Trophoblast cell (in vitro differentiated cells and primary cell): ENCODE measurements around the gene MRAS.

ENCODE experiments used
- DNase-seq, 2 donors: peaks; one replicate each; pipeline ENCODE4 v3.0.0-alpha.2; 2016
- H2AFZ ChIP-seq: 2 replicates; pipeline ENCODE4 v1.6.1; 2013; ENCODE audit warnings: low read length, moderate library complexity, mild to moderate bottlenecking; ENCODE audit not compliant: insufficient read depth, poor library complexity
- H2AK5ac ChIP-seq: 2 replicates; pipeline ENCODE4 v1.6.1; 2013; ENCODE audit warnings: mild to moderate bottlenecking, low read length
- H2BK120ac ChIP-seq: 2 replicates; pipeline ENCODE4 v1.6.1; 2013; ENCODE audit warnings: low read length, mild to moderate bottlenecking, moderate library complexity; ENCODE audit not compliant: insufficient read depth, poor library complexity
- H2BK12ac ChIP-seq: 2 replicates; pipeline ENCODE4 v1.6.1; 2013; ENCODE audit warnings: mild to moderate bottlenecking, low read length, moderate library complexity
- H2BK5ac ChIP-seq: 2 replicates; pipeline ENCODE4 v1.6.1; 2013; ENCODE audit warnings: low read length, low read depth, moderate library complexity, mild to moderate bottlenecking; ENCODE audit not compliant: poor library complexity
- H3K14ac ChIP-seq: 2 replicates; pipeline ENCODE4 v1.6.1; 2013; ENCODE audit warnings: mild to moderate bottlenecking, low read length
- H3K18ac ChIP-seq: 2 replicates; pipeline ENCODE4 v1.6.1; 2013; ENCODE audit warnings: mild to moderate bottlenecking, low read length
- H3K23ac ChIP-seq: 2 replicates; pipeline ENCODE4 v1.6.1; 2013; ENCODE audit warnings: low read length
- H3K27ac ChIP-seq: 2 replicates; pipeline ENCODE4 v1.5.1; 2013; ENCODE audit warnings: low read depth, mild to moderate bottlenecking, inconsistent platforms, low read length, moderate library complexity
- H3K27me3 ChIP-seq: 2 replicates; pipeline ENCODE4 v1.6.1; 2013; ENCODE audit warnings: inconsistent platforms, mild to moderate bottlenecking, low read length, moderate library complexity; ENCODE audit not compliant: insufficient read depth
- H3K36me3 ChIP-seq, 2 experiments: 1 replicate in 1 of 2; 2 replicates in 1 of 2; pipeline ENCODE4 v1.6.1; 2013; ENCODE audit warnings: low read length in 2 of 2, mild to moderate bottlenecking in 2 of 2, moderate library complexity in 1 of 2; ENCODE audit not compliant: insufficient read depth in 2 of 2, control insufficient read depth in 1 of 2
- H3K4ac ChIP-seq: 2 replicates; pipeline ENCODE4 v1.6.1; 2013; ENCODE audit warnings: low read depth, mild to moderate bottlenecking, low read length, moderate library complexity
- H3K4me1 ChIP-seq, 2 experiments: 1 replicate in 1 of 2; 2 replicates in 1 of 2; pipeline ENCODE4 v1.6.1; 2013; ENCODE audit warnings: low read length in 2 of 2, mild to moderate bottlenecking in 2 of 2, moderate library complexity in 1 of 2; ENCODE audit not compliant: insufficient read depth in 2 of 2, control insufficient read depth in 1 of 2
- H3K4me2 ChIP-seq: 2 replicates; pipeline ENCODE4 v1.6.1; 2013; ENCODE audit warnings: inconsistent platforms, mild to moderate bottlenecking, low read length, moderate library complexity
- H3K4me3 ChIP-seq: 2 replicates; pipeline ENCODE4 v1.5.1; 2013; ENCODE audit warnings: mild to moderate bottlenecking, low read depth, low read length, inconsistent platforms
- H3K79me1 ChIP-seq: one replicate; pipeline ENCODE4 v1.6.1; 2013; ENCODE audit warnings: low read length
- H3K79me2 ChIP-seq: 2 replicates; pipeline ENCODE4 v1.6.1; 2013; ENCODE audit warnings: low read length, mild to moderate bottlenecking; ENCODE audit not compliant: control insufficient read depth, insufficient read depth, poor library complexity
- H3K9ac ChIP-seq: 2 replicates; pipeline ENCODE4 v1.6.1; 2013; ENCODE audit warnings: mild to moderate bottlenecking, low read length
- H3K9me3 ChIP-seq: 2 replicates; pipeline ENCODE4 v1.6.1; 2013; ENCODE audit warnings: low read depth, mild to moderate bottlenecking, control low read depth, inconsistent platforms, low read length; ENCODE audit not compliant: insufficient read depth
- H4K12ac ChIP-seq: 2 replicates; pipeline ENCODE4 v1.6.1; 2013; ENCODE audit warnings: low read depth, mild to moderate bottlenecking, low read length, moderate library complexity
- H4K8ac ChIP-seq: 2 replicates; pipeline ENCODE4 v1.6.1; 2013; ENCODE audit warnings: low read depth, mild to moderate bottlenecking, low read length, moderate library complexity
- H4K91ac ChIP-seq: one replicate; pipeline ENCODE4 v1.6.1; 2013; ENCODE audit warnings: low read depth, mild to moderate bottlenecking, low read length, moderate library complexity
- WGBS: extraction: QIAGEN DNeasy Blood & Tissue Kit; methylation state at CpG from one replicate; pipeline ENCODE4 v1.1.7; 2013; ENCODE audit warnings: missing lambda C conversion rate; ENCODE audit not compliant: insufficient read length, insufficient coverage; ENCODE audit errors: extremely low coverage; 5-methylcytosine and 5-hydroxymethylcytosine counted together

The MRAS gene

DNA sequence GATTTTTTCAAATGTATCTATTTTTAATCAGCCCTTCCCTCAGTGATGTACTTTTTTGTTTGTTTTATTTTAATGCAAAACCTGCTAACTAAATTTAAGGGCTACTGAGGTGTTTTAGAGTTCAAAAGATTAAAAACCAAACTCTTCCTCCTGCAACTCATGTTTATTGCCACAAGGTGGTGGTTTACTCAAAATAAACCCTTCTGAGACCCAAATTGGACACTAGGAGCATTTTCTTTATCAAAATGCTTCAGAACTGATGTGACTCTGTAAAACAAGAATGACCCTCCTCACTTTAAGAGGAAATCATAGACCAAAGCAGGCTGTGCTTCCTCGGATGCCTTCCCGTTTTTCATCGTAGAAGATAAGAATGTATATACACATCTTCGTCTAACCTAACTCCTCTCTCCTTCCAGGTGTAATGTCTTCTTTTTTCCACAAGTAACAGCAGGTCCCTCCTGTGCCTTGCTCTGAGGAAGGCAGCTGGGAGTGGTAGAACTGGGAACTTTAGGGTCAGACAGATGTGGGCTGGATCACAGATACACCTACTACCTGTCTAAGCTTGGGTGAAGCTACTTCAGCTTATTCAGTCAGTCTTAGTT lies 15.8 kb upstream of the MRAS start:
- H4K12ac ChIP-seq: no peak overlapping the region
- no peak overlapping the region for H3K14ac ChIP-seq
- no peaks in the 10 kb centered on the region for H3K27me3 ChIP-seq
- H3K4me1 ChIP-seq: peaks cover under 1 to 3% of the 10 kb centered on the region in 2 experiments
- H3K9me3 ChIP-seq: no peaks in the 10 kb centered on the region
- H2BK120ac ChIP-seq: no peak overlapping the region
- no peak overlapping the region for H3K18ac ChIP-seq
- H3K4me3 ChIP-seq: no peak overlapping the region
- no peak overlapping the region for H4K8ac ChIP-seq
- no peak overlapping the region for H3K27ac ChIP-seq
- H3K23ac ChIP-seq: no peak overlapping the region
- no peaks in the 10 kb centered on the region for H3K36me3 ChIP-seq
- H3K79me1 ChIP-seq: peaks cover 5% of the 10 kb centered on the region
- no peak overlapping the region for H2BK12ac ChIP-seq
- H3K79me2 ChIP-seq: peaks cover 2% of the 10 kb centered on the region
- peak in 1 of 2 donors; percentile 69 for DNase-seq
- no peak overlapping the region for H3K4ac ChIP-seq
- no peak overlapping the region for H2BK5ac ChIP-seq
- H4K91ac ChIP-seq: no peak overlapping the region
- no peak overlapping the region for H3K9ac ChIP-seq
- no CpG with 5 or more reads among the region's 4 CpGs for WGBS
- no peak overlapping the region for H3K4me2 ChIP-seq
- no peak overlapping the region for H2AK5ac ChIP-seq
- no peak overlapping the region for H2AFZ ChIP-seq

DNA sequence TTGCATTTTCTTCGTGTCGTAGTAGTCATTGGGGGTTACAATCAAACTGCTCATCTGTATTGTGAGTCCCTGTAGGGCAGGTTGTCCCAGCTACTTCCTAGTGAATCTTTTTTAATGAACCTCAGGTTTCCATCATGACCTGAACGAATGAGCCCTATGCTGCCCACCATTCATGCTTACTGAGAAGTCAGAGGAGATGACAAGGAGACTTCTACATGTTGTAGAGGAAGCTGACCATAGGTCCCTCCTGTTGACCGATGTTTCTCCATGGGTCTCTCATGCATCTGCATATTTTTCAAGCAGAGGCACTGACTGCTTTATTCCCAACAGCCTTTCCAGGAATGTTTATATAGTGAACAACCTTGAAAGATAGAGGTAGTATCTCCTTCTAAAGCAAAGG lies 13.8 kb upstream of the MRAS start:
- Histone ChIP-seq H2BK12ac (no peak overlapping the region), H3K4me1 (no peaks in the 10 kb centered on the region), H3K4ac (no peak overlapping the region), H4K8ac (no peak overlapping the region), H3K27me3 (no peaks in the 10 kb centered on the region), H3K36me3 (no peaks in the 10 kb centered on the region), H3K14ac (no peak overlapping the region), H3K23ac (no peak overlapping the region), H2BK5ac (no peak overlapping the region), H2AFZ (no peak overlapping the region), H3K4me2 (no peak overlapping the region), H3K4me3 (no peak overlapping the region), H4K91ac (no peak overlapping the region), H3K79me1 (peaks cover under 1% of the 10 kb centered on the region), H3K9ac (no peak overlapping the region), H3K9me3 (no peaks in the 10 kb centered on the region), H2BK120ac (no peak overlapping the region), H3K27ac (no peak overlapping the region), H3K79me2 (no peaks in the 10 kb centered on the region), H4K12ac (no peak overlapping the region), H3K18ac (no peak overlapping the region), H2AK5ac (no peak overlapping the region)
- DNase-seq: no peak
- WGBS: no CpG with 5 or more reads among the region's 4 CpGs

DNA sequence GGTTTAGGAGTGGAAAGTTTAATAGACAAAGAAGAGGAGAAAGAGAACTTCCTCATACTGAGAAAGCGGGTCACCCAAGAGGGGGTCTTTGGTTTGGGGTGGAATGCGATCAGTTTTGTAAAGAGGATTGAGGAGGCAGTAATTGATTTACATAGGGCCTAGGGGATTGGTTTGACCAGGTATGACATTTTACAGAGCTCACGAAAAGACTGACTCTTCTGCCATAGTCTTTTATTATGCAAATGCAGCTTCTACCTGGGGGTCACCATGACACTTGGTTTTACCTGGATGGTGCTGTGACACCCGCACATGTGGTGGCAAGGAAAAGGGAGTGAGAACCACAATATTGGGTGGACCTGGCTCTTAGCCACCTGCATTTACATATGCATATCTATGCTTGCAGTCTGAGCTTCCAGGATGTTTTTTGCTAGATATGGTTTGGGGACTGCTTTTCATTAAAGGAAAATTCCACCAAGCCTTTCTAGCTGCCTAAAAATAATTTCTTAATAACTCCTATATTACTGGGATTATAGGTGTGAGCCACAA lies 11.9 kb upstream of the MRAS start:
- no peak overlapping the region for H3K23ac ChIP-seq
- no peaks in the 10 kb centered on the region for H3K36me3 ChIP-seq
- no peaks in the 10 kb centered on the region for H3K9me3 ChIP-seq
- H4K8ac ChIP-seq: no peak overlapping the region
- H3K14ac ChIP-seq: no peak overlapping the region
- no peak overlapping the region for H4K91ac ChIP-seq
- no peak overlapping the region for H4K12ac ChIP-seq
- no peak overlapping the region for H3K27ac ChIP-seq
- no peak overlapping the region for H2BK5ac ChIP-seq
- no peak overlapping the region for H3K9ac ChIP-seq
- H3K4me2 ChIP-seq: no peak overlapping the region
- no peak overlapping the region for H2AFZ ChIP-seq
- WGBS: no CpG with 5 or more reads among the region's 4 CpGs
- H3K79me2 ChIP-seq: no peaks in the 10 kb centered on the region
- no peak for DNase-seq
- no peaks in the 10 kb centered on the region for H3K4me1 ChIP-seq
- H2AK5ac ChIP-seq: no peak overlapping the region
- no peak overlapping the region for H3K4ac ChIP-seq
- H3K79me1 ChIP-seq: no peaks in the 10 kb centered on the region
- no peak overlapping the region for H3K18ac ChIP-seq
- no peaks in the 10 kb centered on the region for H3K27me3 ChIP-seq
- no peak overlapping the region for H2BK12ac ChIP-seq
- no peak overlapping the region for H3K4me3 ChIP-seq
- H2BK120ac ChIP-seq: no peak overlapping the region

DNA sequence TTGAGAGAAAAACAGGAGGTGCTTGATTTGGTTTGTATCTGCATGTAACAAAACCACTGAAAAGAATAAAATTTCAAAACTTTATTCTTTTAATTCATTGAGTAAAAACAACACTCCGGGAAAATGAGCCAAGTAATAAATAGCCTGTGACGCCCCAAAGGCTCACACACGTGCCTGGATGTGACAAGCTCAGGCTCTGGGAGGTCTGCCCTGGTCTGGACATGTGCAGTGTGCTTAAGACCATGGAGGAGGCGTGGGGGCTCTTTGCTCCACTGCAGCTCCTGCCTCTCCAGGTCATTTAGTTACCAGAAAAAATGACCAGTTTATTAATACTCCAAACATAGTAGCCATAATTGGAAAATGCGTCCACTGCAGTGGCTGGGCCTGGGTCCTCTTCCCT lies 10.1 kb upstream of the MRAS start:
- Histone ChIP-seq H2BK120ac (no peak overlapping the region), H4K12ac (no peak overlapping the region), H3K9ac (no peak overlapping the region), H3K27me3 (no peaks in the 10 kb centered on the region), H3K79me2 (no peaks in the 10 kb centered on the region), H2BK12ac (no peak overlapping the region), H3K14ac (no peak overlapping the region), H3K79me1 (no peaks in the 10 kb centered on the region), H3K4me2 (no peak overlapping the region), H2AK5ac (no peak overlapping the region), H3K27ac (no peak overlapping the region), H4K91ac (no peak overlapping the region), H3K36me3 (no peaks in the 10 kb centered on the region), H2AFZ (no peak overlapping the region), H3K18ac (no peak overlapping the region), H3K4ac (no peak overlapping the region), H3K9me3 (no peaks in the 10 kb centered on the region), H3K4me3 (no peak overlapping the region), H3K4me1 (no peaks in the 10 kb centered on the region), H4K8ac (no peak overlapping the region), H2BK5ac (no peak overlapping the region), H3K23ac (no peak overlapping the region)
- WGBS: no CpG with 5 or more reads among the region's 5 CpGs
- DNase-seq: no peak
